ENCODE measurements around the gene SAMD8. TPM values are rescaled to one million over a fixed set of nuclear protein-coding genes. Genes with fewer than 3 reads are reported as not detected.
A peak's percentile ranks its signal among the peaks of the same experiment; 100 is the strongest.
"Not testable (repeated sequence)": the region's sequence is repeated elsewhere in the genome, so short reads cannot be mapped to it uniquely, and the experiment has no call there.

Gene SAMD8
- total RNA-seq, 1 donor from 2014 or later: 21.9 TPM

DNA sequence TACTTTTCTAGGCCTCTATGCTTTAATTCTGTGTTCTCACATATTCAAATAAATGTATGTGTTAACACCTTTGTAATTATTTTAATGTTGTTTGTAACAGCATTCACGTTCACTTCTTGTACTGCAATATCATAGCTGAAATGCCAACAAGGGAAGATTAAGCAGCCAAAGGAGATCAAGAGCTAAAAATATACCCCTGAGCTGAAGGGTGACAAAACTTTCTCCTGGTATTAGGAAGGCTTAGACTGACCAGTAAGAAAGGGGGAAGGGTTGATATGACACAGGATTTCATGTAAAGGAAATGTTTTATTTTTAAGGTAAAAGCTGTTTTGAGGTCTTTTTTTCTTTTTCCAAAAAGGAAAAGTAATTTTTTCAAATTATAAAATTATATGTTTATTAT lies 58.8 kb downstream of the SAMD8 start:
- ATAC-seq (peak; percentile 69), DNase-seq (ENCODE audit: missing footprints) (no peak)
- intact Hi-C loops (cut with DNase I): loop anchor here (5.0 kb wide), 1 partner anchor 33 kb away; no protein-coding TSS in a partner anchor

DNA sequence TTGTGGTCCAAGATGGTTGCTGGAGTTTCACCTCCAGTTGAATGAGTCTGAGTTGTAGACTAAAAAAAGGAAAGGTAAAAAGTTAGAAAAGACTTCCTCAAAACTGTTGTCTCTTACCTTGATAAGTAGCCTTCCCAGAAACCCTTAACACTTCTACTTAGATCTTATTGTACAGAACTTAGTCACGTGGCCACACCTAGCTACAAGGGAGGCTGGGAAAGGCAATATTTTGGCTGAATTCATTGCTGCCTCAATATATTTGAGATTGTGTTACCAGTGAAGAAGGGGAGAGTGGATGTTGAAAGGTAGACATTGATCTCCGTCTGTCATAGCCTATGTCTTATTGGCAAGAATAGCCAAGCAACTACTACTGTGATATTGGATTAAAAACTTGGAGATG lies 63.6 kb downstream of the SAMD8 start:
- DNase-seq (ENCODE audit: missing footprints): no peak
- intact Hi-C loops (cut with DNase I): no loop called here
- ATAC-seq: no peak

DNA sequence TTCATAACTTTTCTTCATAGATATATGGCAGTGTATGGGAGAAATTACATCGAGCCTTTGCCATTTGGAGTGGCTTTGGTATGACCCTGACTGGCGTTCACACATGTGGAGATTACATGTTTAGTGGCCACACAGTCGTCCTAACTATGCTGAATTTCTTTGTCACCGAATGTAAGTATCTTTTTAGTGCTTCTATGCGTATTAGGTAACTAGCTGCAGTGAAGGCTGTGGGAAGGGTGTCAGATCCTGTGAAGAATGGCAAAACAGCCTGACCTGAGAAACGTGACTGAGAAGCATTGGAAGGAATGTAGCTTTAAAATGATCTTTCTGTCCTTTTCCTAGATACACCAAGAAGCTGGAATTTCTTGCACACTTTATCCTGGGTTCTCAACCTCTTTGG lies 64.6 kb downstream of the SAMD8 start:
- DNase-seq (ENCODE audit: missing footprints) (no peak), ATAC-seq (no peak)
- intact Hi-C loops (cut with DNase I): no loop called here

DNA sequence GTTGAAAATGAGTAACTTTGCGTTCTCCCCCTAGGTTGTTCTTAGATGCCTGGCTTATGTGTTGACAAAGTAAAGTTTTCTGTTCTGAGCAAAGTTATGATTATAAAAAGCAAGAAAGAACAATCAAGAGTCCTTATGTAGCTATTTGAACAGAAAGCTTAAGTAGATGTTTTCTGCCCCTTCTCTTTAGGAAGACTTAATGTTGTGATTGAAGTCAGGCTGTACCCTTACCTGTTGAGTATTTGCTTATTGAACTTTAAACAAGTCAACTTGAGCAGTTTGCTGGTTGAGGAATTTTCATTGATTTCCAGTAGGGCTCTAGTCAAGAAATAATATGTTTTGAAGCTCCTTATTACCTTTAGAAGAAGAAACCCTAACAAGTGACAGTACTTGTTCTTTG lies 65.3 kb downstream of the SAMD8 start:
- intact Hi-C loops (cut with DNase I): no loop called here
- ATAC-seq: no peak
- no peak for DNase-seq (ENCODE audit: missing footprints)

DNA sequence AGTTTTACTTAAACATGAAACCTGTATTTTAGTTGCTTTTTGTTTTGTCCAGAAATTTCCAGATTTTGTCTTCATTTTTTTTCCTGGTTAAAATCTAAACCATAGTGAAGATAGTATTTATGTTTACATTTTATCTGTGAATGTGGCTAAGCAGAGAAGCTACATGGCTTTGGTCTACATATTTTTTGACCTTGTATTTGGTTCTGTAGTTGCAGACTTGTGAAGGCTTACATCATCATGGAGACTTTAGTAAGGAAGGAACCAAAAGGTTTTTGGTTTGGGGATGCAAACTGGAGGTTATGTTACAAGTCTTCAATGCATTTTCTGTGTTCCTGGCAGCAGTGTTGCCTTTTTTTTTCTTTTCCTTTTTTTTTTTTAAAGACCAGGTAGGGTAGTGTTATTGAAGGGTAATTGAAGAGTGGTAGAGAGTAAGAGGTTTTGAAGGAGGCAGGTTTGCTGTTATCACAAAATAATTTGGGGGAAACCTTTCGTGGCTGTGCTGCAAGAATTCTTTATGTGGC lies 68.3 kb downstream of the SAMD8 start:
- intact Hi-C loops (cut with DNase I): no loop called here
- DNase-seq (ENCODE audit: missing footprints) (no peak), ATAC-seq (no peak)

DNA sequence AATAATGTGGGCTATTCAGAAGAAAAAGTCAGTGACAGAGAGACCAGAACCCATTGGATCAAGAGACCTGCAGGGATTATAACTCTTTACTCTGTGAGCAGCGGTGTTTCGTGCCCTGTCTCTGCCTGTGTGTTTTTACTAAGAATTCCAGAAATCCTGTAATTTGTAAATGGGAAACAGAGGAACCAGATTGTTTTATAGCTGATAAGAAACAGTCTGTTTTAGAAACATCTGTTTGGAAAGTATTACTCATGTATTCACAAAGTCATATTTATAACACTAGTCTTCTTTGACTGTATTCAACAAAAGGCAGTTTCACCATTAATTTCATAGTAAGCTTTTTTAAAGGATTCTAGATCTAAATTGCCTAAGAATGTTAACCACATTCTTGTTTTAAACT lies 69.1 kb downstream of the SAMD8 start:
- no peak for DNase-seq (ENCODE audit: missing footprints)
- intact Hi-C loops (cut with DNase I): no loop called here
- peak; percentile 39 for ATAC-seq

DNA sequence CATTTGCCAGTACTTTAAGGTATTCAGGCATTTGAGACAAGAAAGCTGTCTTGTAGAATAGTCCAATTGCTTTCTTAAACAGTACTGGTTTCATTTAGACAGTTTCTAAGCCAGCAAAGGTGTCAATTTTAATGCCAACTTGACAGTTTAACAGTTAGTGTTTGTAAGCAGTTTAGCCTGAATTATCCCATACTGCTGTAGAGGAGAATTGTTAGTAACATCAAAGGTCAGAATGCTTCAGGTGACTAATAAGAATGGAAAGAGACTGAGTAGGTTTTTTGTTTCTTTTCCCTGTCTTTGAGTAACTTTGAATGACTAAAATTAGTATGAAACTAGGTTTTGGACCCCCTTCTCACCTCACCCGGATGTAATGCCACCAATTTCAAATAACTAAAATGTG lies 69.6 kb downstream of the SAMD8 start:
- DNase-seq (ENCODE audit: missing footprints): no peak
- ATAC-seq: no peak
- intact Hi-C loops (cut with DNase I): no loop called here

DNA sequence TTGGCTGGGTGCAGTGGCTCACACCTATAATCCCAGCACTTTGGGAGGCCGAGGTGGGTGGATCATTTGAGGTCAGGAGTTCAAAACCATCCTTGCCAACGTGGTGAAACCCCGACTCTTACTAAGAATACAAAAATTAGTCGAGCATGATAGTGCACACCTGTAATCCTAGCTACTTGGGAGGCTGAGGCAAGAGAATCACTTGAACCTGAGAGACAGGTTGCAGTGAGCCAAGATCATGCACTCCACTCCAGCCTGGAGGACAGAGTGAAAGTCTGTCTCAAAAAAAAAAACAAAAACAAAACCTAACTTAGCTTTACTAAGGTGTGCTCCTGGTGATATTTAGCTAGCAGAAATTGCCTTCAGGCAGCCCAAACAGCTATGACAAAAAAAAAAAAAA lies 74.9 kb downstream of the SAMD8 start:
- ATAC-seq (no peak), DNase-seq (ENCODE audit: missing footprints) (no peak)
- intact Hi-C loops (cut with DNase I): no loop called here

DNA sequence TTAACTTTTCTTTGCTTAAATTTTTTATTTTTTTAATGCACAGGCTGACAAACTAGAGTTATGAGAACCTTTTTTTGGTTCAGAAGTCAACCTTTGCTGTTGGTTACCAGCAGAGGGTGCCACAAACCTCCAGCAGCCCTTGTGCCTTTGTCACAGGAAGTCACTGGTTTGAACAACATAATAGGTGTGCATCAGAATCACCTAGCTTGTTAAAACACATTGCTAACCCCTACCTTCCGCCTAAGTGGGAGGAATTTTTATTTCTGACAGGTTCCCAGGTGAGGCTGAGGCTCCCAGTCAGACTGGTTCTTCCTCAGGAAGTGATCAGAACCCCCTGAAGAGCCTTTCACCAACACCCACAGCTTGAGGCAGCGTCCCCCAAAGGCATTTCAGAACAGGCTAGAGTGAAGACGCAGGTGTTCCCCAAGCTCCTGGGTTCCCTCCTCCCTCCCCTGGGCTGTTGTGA lies 76.5 kb downstream of the SAMD8 start:
- intact Hi-C loops (cut with DNase I): loop anchor here (2.0 kb wide), 1 partner anchor 47 kb away; the partner anchor contains the start of gene COMTD1
- ATAC-seq (peak; percentile 26), DNase-seq (ENCODE audit: missing footprints) (no peak)

DNA sequence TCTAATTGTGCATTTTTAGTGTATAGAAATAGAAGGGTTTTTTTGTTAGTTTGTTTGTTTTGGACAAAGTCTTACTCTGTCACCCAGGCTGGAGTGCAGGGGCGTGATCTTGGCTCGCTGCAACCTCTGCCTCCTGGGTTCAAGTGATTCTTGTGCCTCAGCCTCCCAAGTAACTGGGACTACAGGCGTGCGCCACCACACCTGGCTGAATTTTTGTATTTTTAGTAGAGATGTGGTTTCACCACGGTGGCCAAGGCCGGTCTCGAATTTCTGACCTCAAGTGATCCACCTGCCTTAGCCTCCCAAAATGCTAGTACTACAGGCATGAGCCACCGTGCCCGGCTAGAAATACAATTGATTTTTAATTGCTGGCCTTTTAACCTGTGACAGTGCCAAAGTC lies 77.1 kb downstream of the SAMD8 start:
- intact Hi-C loops (cut with DNase I): loop anchor here (2.0 kb wide), 1 partner anchor 46 kb away; the partner anchor contains the start of gene COMTD1
- DNase-seq (ENCODE audit: missing footprints); ATAC-seq: not testable (repeated sequence)

DNA sequence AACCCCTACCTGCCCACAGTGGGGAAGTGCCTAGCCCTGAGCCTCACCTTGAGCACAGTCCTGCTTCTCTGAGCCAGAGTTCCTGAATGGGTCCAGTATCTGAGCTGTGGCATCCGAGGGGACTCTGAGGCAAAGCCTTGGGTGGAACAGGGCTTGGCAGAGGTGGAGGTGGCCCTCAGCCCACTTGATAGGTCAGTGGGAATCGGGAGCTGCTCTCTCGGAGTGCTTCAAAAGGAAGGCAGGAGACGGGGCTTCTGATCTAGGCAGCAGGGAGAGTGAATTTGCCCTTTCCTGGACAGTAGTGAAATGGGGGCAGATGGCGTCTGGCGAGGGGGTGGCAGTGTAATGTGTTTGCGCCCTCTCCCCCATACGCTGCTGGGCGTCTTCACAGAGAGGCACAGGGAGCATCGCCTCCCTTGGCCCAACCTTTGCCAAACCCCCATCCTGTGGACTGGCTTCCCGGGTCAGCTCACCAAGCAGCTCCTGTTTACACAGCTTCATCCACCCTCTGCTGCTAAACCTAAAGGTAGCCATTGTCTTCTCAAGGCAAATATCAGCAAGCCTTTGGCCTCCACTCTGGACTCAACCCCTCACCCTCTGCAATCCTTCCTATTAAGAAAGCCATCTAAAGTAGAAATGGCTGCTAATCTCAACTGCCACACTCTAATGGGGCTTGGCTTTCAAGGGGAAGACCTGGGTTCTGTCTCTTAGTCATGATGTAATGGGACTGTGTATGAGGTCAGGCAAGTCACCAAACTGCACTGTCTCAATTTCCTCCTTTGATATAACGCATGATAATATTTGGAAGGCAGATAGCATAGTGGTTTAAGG lies 78.0 kb downstream of the SAMD8 start:
- ATAC-seq (no peak), DNase-seq (ENCODE audit: missing footprints) (no peak)
- intact Hi-C loops (cut with DNase I): loop anchor here (2.0 kb wide), 1 partner anchor 45 kb away; the partner anchor contains the start of gene COMTD1

DNA sequence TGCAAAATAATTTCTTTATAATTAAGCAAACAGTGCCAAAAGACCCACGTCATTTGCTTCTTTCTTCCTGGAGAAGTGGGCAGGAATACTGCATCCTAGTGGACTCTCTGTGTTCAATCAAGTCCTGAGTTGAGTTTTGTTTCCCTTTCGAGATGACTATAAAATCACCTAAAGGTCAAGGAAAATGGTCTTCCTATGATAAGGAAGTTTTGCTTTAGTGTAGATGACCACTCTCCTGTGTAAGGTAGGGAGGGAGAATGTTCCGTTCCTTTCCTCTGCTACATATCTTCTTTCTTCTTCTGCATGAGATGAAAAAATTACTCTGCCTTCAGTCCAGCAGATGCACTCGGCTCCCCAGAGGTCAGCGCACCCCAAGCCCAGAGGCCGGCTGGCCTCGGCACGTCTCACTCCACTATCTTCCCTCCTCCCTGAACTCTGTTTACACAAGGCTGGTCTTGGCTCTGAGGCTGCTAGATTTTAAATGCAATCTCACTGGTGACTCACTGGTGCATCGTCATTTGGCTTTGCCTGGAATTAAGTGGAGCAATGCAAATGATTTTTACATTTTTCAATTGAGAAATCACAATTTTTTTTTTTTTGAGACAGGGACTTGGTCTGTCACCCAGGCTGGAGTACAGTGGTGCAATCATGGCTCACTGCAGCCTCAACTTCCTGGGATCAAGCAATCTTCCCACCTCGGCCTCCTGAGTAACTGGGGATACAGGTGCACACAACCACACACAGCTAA lies 80.5 kb downstream of the SAMD8 start:
- ATAC-seq (peak; percentile 91), DNase-seq (ENCODE audit: missing footprints) (peak; percentile 78)
- intact Hi-C loops (cut with DNase I): no loop called here

DNA sequence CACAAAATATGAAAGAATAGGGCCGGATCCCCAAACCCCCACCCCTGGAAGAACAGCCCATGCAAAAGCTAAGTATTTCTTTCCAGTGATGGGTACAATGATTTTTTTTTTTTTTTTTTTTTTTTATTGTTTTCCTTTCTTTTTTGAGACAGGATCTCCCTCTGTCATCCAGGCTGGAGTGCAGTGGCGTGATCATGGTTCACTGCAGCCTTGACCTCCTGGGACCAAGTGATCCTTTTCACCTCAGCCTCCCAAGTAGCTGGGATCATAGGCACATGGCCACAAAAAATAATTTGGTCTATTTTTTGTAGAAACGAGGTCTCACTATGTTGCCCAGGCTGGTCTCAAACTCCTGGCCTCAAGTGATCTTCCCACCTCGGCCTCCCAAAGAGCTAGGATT lies 83.2 kb downstream of the SAMD8 start:
- DNase-seq (ENCODE audit: missing footprints); ATAC-seq: not testable (repeated sequence)

DNA sequence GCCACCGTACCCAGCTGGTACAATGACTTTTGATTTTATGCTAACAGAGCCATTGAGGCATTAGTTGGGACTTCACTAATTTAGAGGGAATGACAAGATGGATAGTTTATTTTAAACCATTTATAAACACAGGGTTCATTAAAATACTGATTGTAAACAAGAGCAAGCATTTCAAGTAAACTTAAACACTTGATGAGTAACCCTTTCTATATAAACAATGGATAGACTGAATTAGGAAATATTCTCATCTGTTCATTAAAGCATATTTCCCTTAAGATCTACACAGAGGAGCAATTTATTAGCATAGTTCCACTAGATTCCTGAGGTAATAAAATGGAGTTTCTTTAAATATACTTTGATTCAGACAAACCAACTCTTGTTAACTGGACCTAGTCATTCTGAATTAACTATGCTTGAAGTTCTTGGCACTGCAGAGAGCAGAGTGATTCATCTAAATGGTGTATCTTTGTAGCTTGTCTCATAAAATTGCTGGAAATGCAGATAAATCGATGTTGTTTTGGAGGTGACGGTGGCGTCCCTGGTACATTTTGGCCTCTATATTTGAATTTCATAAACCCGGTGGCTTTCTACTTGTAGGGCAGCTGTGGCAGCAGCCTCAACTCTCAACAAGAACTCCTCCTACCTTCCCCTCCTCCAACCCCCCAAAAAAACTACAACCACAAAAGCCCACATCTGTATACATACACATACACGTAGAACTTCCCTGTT lies 83.7 kb downstream of the SAMD8 start:
- ATAC-seq: no peak
- DNase-seq (ENCODE audit: missing footprints): no peak

More for the DNA sequence above, 83.2 kb downstream of the SAMD8 start:
- intact Hi-C loops (cut with DNase I): not testable (repeated sequence)

DNA sequence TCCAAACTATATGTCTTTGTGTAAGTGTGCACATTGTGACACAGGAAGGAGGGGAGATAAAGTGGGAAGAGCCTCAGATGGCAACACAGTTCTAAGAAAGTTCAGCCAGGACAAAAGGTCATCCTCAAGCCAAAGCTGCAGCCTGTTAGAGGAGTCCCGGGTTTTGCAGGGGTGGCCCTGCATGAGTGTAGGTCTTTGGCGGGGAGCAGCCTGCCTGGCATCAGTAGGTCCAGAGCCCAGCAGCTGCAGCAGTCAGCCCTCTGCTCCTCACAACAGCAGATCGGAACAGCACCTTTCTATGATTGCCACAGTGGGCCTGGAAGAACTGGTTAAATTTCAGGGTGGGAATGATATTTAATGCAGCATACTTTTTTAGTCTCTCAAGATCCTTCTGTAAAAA lies 85.6 kb downstream of the SAMD8 start:
- intact Hi-C loops (cut with DNase I): no loop called here
- no peak for DNase-seq (ENCODE audit: missing footprints)
- ATAC-seq: no peak

More for the DNA sequence above, 83.7 kb downstream of the SAMD8 start:
- intact Hi-C loops (cut with DNase I): no loop called here

DNA sequence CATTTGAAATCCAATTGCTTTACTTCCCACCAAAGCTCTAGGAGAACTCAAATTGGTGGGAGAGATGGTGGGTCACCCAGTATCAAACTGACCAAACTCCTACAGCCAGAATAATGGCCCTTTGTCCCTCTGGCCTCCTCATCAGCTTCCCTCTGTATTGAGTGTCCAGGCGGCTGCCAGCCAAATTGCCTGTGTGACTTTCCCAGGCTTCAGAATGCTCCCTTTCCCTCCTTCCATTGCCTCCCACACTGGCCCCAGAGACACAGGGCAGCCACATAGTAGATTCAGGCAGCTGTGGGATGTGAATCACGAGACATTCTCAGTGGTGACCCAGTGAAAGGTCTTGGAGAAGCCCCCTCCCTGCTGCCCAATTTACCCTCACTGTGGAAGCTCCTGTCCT lies 86.5 kb downstream of the SAMD8 start:
- ATAC-seq (no peak), DNase-seq (ENCODE audit: missing footprints) (no peak)
- intact Hi-C loops (cut with DNase I): no loop called here

DNA sequence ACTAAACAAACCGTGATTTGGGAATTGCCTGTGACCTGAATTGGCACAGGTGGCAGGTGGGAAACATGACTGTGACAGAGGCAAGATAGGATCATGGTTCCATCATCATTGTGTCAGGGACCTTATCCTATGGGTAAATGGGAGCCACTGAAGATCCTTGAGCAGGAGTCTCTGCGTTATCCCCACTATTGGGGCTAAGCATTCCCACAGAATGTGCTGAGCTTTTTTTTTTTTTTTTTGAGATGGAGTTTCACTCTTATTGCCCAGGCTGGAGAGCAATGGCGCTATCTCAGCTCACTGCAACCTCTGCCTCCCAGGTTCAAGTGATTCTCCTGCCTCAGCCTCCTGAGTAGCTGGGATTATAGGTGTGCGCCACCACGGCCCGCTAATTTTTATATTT lies 88.5 kb downstream of the SAMD8 start:
- not testable (repeated sequence) for DNase-seq (ENCODE audit: missing footprints); ATAC-seq

DNA sequence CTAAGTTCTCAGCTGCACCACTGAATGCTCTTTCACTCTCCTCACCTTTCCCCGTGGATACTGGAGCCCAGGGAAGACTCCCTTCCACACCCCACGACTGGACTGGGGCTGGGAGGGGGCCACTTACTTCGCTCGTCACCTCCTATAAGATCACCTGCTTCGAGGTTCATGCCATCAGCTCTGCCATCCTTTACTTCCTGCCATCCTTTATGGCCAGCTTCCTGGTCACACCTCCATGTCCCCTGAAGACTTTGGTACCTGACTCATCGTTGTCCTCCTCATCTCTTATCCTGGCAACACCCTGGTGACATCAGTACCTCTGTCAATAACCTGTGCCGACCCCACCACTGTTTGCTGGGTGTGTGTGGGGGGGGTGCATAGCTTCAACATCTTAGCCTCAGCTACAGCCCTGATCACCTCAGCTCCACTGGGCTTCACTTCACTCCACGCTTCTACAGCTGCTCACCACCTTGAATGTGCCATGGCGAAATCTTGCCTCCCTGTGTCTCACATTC lies 90.4 kb downstream of the SAMD8 start:
- intact Hi-C loops (cut with DNase I): no loop called here
- no peak for ATAC-seq
- DNase-seq (ENCODE audit: missing footprints): no peak

More for the DNA sequence above, 88.5 kb downstream of the SAMD8 start:
- intact Hi-C loops (cut with DNase I): not testable (repeated sequence)

Measured in Right ventricle myocardium inferior (tissue), 1 donor.